ENCODE results near the gene XYLT1. TPM values are rescaled to one million over a fixed set of nuclear protein-coding genes. Genes with fewer than 3 reads are reported as not detected.

XYLT1 gene
- total RNA-seq (1 to 10 TPM in 7 of 10 donors, under 1 TPM in 3; 0.67 to 4.0 (median 1.6) TPM), polyA plus RNA-seq (1 to 10 TPM in 1 of 2 donors, under 1 TPM in 1; 0.29 to 3.9 TPM)
- long read RNA-seq, donor 1, full-length matches to known transcripts = 1 of 1 reads
- long read RNA-seq, donor 1, partial matches to known transcripts = 0 of 1 reads
- long read RNA-seq, donor 1, other reads (novel, unspliced or antisense) = 0 of 1 reads
- long read RNA-seq, donor 2, partial matches to known transcripts = 1 of 6 reads
- long read RNA-seq, donor 2, other reads (novel, unspliced or antisense) = 5 of 6 reads
- long read RNA-seq, donor 3, partial matches to known transcripts = 0 of 3 reads
- long read RNA-seq, donor 3, other reads (novel, unspliced or antisense) = 3 of 3 reads

- ATAC-seq (peak; percentile 49 to 87 (median 62)), DNase-seq (peak; percentile 53)
- H3K9me3 ChIP-seq = no peaks in the 10 kb centered on the region
- peaks cover 0 to 60% (median 45%) of the 10 kb centered on the region in 7 donors for H3K27me3 ChIP-seq
- intact Hi-C loops (cut with DNase I) = loop anchor here in 2 of 10 donors (10.0 kb wide), 2 partner anchors 276 to 606 kb away; no protein-coding TSS in a partner anchor
- H3K4me1 ChIP-seq = peaks cover 0 to 51% (median 16%) of the 10 kb centered on the region in 9 donors
- no peak for TF ChIP-seq CTCF (IDR thresholded peaks at IDR 0.05)
- H3K36me3 ChIP-seq = no peaks in the 10 kb centered on the region
- 9 to 10% methylated on average over 29 to 33 of the region's 36 CpGs for WGBS, 2 donors
- H3K4me3 ChIP-seq = peak within 1 kb of the TSS; percentile 50 to 70 (median 60)
- H3K27ac ChIP-seq = peak within 1 kb of the TSS in 6 of 10 donors; percentile 40 to 79 (median 61)
Measured at GRCh38 chr16:17470908-17471718, at the start of gene XYLT1. Gene XYLT1 (minus strand): TSS chr16:17470960. CDS start chr16:17470796, 164 bp downstream.

GRCh38 chr16:17520111-17520510 lies 49.4 kb upstream of the XYLT1 start:
- Histone ChIP-seq H3K36me3 (no peaks in the 10 kb centered on the region), H3K4me1 (no peaks in the 10 kb centered on the region), H3K4me3 (no peak overlapping the region), H3K27ac (no peak overlapping the region), H3K27me3 (peaks cover 0 to 38% (median 30%) of the 10 kb centered on the region in 7 donors), H3K9me3 (no peaks in the 10 kb centered on the region)
- intact Hi-C loops (cut with DNase I) = no loop called here
- 73 to 76% methylated on average over 3 of the region's 3 CpGs for WGBS, 2 donors
- ATAC-seq = no peak
- TF ChIP-seq CTCF (IDR thresholded peaks at IDR 0.05) = no peak
- DNase-seq = no peak

GRCh38 chr16:17519101-17519955 lies 48.6 kb upstream of the XYLT1 start:
- DNase-seq (no peak), ATAC-seq (no peak)
- Histone ChIP-seq H3K27me3 (peaks cover 0 to 39% (median 30%) of the 10 kb centered on the region in 7 donors), H3K9me3 (no peaks in the 10 kb centered on the region), H3K4me3 (no peak overlapping the region), H3K27ac (no peak overlapping the region), H3K36me3 (no peaks in the 10 kb centered on the region), H3K4me1 (no peaks in the 10 kb centered on the region)
- WGBS, 2 donors = 68 to 71% methylated on average over 9 of the region's 9 CpGs
- no peak for TF ChIP-seq CTCF (IDR thresholded peaks at IDR 0.05)
- intact Hi-C loops (cut with DNase I) = loop anchor here in 1 of 10 donors (10.0 kb wide), 1 partner anchor 65 kb away; no protein-coding TSS in a partner anchor

Data from heart right ventricle (tissue), 16 donors.